GM21723 (cell line): Measurements from ENCODE around the gene GLP1R.

Experiments used
- ATAC-seq: cut with Tn5 transposase; IDR thresholded peaks from one replicate; pipeline ENCODE4 v1.9.1; 2021; ENCODE audit warnings: mild to moderate bottlenecking, moderate library complexity; ENCODE audit not compliant: unreplicated experiment

GLP1R gene

DNA sequence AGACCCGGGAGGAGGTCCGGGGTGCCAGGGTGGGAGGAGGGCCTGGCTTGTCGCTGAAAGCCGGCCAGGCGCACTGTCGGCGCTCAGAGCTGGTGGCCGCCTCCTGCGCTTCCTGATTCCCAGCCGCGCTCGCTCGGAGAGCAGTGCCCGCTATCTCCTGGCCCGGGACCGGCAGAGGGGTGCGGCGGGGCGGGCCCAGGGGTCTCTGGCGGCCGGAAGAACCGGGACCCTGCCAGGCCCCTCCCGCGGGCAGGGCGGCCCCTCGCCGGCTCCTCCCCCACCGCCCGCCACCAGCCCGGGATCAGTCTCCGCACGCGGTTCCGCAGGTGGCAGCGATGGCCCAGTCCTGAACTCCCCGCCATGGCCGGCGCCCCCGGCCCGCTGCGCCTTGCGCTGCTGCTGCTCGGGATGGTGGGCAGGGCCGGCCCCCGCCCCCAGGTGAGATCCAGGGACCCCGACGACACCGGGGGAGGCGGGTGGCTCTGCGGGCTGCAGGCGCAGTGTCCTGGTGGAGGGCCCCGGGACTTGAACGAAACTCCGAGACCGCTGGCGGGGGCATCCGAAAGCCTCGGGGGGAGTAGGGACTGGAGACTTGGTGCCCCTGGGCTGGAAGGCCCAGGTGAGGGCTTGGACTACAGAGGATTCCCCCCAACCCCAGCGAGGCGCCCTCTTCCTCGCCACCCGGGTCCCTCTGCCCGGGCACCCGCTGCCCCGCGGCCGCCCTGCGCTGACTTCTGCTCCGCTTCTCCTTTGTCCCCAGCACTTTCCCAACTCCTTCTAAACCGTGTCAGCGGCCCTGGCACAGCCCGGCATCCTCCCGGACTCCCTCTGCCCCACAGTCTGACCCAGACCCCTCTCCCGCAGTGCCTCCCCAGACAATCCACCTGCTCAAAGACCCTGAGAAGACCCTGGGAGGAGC is at the start of gene GLP1R:
GLP1R (plus strand) TSS at position 301 of the 919 bp plus-strand sequence; CDS start at position 361, 60 bp downstream.
- ATAC-seq: no peak

DNA sequence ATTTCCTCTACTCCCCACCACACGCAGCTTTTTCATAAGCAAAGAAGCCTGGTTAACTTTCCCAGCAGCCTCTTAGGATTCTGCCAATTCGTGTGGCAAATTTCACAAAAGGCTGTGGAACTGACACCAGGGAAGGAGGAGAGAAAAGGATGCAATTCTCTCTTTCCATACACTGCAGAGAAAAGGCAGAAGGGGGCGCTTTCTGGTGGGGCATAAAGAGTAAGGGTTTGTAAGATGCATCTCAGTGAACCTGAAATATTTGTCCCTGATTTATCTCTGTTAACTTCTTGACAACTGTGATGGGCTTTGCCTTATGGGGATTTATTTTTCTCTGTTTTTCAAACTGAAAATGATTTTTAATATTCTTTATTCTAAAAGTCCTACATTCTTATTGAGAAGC is 45.5 kb upstream of the GLP1R start:
- no peak for ATAC-seq

DNA sequence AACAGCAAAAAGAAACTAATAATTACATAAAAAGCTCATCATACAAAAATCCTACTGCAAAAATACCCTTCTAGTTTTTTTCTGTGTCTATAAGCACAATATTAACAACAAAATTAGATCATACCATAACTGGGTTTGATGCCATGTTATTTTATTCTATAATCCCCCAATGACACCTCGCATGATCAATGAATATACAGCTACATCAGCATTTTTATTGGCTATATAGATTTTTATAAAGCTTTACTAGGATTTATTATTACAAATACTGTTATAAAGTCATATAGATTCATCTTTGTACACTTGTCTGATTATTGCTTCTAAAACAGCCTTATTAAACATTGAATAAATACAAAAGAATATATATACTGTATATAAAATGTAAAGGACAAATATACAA is 45.1 kb upstream of the GLP1R start:
- ATAC-seq: no peak

DNA sequence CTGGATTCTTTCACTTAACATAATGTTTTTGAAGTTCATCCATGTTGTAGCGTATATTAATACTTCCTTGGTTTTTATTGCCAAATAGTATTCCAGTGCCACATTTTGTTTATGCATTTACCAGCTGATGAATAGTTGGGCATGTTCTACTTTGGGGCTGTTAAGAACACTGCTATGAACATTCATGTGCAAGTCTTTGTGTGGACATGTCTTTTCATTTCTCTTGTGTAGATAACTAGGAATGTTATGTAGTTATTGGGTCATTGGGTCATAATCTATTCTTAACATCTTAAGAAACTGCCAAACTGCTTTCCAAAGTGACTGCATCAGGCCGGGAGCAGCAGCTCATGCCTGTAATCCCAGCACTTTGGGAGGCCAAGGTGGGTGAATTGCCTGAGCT is 43.8 kb upstream of the GLP1R start:
- no peak for ATAC-seq

DNA sequence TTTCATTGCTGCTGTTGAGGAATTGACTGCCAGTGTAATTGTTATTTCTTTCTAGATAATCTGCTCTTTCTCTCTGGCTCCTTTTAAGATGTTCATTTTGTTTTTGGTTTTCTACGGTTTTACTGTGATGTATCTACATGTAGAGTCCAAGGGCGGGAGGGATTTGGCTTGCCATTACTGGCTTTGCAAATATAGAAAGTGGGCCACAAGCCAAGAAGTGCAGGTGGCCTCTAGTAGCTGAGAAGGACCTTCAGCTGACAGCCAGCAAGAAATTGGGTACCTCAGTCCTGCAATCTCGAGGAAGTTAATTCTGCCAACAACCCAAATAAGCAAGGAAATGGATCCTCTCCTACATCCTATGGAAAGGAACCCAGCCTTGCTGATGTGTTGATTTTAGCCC is 42.8 kb upstream of the GLP1R start:
- ATAC-seq: no peak

DNA sequence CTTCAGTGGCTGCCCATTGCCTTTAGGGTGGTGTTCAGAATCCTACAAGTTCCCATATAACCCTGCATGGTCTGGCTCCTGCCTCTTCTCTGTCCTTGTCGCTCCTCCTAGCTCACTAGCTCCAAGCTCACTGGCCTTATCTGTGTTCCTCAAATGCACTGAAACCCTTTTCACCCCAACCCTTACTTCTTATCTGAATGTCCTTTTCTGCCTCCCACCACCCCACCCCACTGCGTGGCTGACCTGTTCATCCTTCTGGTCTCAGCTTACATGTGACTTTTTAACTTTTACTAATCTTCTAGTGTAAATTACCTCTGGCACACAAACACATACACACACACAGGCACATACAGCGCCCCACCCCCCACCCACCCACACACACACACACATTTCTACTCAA is 41.0 kb upstream of the GLP1R start:
- no peak for ATAC-seq

DNA sequence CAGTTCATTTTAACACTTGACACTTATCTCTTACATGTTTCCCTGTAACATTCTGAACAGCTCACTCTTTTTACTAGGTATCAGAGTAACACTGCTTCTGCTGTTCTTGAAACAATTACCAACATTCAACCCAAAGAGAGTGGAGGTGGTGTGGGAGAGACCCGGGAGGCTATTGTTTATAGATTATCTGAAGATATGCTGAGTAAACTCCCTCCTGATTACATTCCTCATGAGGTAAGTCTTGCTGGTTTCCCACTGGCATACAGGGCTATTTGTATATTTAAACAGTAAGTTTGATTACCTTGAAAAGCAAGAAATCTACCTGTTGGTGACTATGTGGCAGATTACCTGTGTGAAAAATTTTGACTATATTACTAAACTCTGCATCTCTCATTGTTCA is 39.8 kb upstream of the GLP1R start:
- no peak for ATAC-seq

DNA sequence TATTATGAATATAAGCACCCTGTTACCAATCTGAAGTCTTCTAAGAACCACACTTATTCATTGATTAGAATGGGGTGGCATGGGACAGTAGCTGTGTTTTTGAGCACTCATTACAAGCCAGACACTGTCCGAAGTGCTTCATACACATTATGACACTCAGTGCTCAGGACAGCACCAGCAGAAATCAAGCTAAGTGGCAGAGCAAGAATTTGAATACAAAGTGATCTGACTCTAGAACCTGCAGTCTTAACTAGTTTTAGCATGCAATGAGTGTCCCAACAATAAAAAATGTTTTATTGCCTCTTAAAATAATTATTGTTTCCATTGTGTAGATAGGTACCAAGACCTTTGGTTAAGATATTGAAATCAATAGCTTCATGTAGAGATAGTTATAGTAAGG is 39.1 kb upstream of the GLP1R start:
- no peak for ATAC-seq

DNA sequence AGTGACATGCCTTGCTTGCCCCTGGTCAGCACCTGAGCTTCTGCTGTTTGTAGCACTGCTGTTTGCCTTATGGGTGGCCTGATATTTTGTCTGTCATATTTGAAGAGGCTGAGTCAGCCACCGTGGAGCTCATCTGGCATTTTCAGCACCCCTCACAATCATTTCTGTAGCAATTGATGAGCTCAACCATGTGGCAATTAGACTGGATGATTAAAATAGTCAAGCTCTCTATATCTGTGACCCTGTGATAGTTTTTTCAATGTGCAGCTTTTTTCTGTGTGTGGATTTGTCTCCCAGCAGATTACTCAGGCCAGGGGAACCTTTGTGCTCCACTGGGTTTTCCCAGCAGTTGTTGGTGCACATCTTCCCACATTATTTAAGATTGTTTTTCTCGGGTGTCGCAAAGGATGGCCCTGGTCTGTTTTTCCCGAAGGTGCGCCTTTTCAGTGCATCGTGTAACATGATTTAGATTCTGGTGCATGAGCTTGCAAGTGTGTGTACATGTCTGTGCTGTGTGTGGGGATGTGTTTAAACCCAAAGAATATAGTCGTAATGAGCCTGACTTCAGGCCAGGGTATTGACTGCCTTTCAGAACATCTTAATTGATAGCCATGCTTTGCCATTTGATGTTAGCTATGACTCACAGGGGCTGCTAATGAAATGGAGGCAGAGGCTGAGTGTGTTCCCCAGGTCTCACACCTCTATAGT is 31.6 kb upstream of the GLP1R start:
- no peak for ATAC-seq

DNA sequence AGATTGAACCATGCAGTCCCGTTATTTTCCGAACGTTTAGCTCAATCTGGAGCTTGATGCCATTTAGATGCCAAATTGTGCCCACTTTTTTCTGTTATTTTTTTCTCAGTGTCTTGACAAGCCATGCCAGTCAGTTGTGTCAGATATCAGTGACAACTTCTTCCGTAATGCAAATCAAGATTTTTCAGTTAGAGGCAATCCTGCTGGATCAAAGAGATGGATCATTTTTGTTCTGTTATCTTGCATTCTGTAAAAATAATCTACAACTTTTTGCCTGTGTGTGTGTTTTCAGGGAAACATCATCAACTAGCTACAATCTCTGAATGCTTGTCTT is 31.1 kb upstream of the GLP1R start:
- ATAC-seq: no peak

DNA sequence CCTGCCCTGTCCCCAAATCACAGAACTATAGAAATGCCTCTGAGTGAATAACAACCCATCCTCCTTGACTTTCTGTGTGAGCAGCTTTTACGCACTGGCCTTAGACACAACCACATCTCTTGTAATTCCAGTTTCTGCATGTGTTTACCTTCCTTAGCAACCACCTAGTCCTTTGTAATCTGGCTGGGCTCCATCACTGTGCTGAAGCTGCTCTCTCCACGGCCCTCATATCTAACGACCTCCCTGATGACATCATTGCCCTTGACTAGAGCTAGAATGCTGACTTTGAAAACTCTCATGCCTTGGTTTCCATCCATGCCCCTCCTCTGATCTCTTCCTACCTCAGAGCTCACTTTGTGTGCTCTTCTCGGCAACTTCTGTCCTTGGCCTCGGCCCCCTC is 30.5 kb upstream of the GLP1R start:
- no peak for ATAC-seq

DNA sequence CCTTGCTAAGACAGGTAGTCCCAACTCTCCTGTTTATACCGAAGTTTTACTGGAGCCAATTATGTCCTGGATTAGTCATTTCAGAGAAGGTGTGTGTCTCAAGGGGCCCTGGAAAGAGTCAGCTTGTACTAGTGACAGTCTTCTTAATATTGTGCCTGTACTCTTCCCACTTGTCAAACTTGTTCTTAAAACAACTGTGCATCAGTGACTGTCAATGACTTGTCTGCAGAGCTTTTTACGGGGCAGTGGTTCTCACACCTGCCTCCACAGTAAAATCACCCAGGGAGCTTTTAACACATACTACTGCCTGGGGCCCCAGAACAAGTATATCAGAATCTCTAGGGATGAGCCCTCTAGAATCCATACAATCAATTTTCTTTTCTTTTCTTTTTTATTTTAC is 28.4 kb upstream of the GLP1R start:
- ATAC-seq: no peak

DNA sequence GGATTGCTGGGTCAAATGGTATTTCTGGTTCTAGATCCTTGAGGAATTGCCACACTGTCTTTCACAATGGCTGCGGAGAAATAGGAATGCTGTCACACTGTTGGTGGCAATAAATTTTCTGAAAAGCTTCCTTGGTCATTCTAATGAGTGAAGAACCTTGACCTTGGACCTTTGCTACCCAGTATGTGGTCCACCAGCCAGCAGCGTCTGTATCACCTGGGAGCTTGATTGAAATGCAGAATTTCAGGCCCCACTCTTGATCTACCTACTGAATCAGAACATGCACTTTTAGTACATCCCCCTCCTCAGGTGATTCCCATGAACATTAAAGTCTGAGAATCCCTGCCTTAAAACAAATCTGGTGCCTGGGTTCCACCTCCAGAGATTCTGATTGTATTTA is 27.5 kb upstream of the GLP1R start:
- ATAC-seq: no peak

DNA sequence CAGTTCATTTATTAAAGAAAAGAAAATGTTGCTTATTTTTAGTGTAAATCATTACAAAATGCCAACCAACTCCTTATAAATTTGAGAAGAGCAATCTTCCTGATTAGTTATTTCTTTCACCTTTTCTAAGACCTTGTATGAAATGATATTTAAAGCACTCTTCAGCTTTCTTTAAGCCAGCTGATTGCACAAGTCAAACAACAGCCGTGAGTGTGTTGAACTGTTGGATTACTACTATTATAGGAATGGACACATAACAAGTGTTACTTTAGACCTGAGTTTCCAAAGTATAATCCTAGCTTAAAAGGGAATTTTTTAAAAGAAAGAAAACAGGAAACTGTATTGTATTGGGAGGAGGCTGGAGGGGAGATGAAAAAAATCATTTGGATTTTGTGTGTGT is 26.8 kb upstream of the GLP1R start:
- ATAC-seq: no peak

DNA sequence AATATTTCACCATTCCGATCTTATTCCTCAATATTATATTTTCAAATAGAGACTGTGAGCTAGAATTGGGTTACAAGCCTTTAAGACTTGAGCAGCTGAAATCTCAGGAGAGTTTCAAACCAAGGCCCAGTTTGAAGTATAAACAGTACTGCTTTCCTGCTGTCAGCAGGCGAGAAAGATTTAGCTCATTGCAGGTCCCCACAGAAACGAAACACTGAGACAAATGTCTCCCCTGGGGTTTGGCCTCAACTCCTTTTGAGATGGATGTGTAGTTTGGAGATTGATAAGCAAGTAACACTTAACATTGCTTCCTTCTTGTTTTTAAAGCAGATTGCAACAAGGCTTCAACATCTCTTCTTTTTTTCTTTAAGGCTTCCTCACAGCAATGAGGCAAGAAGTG is 22.4 kb upstream of the GLP1R start:
- no peak for ATAC-seq

DNA sequence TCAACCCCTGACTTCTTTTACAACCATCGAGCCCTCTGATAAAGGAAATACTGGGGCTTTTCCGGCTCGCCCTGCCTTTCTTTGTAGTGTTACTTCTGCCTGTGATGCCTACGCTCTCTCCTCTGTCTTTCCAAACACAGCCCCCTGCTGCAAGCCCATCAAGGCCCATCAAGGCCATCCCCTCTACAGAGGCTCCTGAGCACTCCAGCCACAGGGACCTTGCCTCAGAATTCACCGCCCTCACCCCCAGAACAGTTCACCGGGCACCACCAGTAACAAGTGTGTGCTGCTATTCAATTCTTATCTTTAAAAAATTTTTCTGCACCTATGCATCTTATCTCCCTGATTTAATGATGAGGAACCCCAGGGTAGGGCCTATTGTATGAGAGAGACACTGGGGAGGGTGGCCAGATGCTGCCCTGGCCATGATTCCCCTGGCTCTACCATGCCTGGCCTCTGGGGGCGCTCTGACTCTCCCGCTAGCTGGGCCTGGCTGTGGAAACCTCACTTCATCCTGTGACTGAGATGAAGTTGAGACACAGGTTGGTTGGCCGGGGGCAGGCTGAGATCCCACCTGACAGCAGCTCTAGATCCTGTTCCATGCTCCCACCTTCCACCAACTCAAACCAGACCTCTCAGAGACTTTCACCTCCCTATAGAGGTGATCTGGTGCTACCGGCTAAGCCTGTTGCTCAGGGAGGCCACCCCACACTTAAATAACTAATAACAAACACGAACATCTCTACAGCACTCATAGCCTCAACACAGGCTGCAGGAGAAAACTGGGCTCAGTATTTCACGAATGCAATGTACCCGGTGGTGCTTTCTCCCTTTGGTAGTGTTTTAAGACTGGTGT is 19.2 kb upstream of the GLP1R start:
- ATAC-seq: no peak

DNA sequence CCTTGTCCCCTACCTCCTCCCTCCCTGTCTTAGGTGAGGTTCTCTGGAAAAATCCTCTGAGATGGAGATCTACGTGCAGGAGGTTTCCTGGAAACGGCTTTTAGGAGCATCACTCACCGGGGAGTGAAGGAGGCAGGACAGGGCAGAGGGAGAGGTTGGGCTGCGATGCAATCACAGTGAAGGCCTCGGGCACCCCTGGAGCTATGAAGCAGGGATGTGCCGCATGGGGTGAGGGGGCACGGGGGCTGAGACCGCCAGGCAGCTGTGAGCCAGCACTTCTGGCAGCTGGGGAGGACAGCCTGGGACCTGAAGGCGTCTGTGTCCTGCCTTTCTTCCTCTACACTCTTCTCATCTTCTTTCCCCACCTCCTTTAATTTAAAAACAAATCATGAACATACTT is 12.9 kb upstream of the GLP1R start:
- no peak for ATAC-seq

DNA sequence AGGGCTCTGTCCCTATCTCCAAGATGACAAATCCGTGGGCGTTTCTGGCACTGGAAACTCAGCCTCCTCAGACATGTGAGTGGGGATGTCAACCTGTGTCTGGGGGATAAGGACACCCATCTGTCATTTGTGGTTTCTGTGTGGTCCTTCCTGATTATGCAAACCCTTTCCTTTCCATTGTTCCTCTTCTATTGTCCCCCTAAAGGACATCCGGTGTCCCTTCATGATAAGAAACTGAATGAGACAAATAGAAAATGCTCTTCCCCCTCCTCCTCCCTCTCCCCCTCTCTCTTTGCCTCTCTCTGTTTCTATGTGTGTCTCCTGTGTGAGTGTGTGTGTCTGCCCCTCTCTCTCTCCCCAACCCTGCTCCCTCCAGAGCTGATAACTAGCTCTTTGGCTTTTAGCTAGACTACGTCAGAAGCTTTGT is 11.5 kb upstream of the GLP1R start:
- no peak for ATAC-seq

DNA sequence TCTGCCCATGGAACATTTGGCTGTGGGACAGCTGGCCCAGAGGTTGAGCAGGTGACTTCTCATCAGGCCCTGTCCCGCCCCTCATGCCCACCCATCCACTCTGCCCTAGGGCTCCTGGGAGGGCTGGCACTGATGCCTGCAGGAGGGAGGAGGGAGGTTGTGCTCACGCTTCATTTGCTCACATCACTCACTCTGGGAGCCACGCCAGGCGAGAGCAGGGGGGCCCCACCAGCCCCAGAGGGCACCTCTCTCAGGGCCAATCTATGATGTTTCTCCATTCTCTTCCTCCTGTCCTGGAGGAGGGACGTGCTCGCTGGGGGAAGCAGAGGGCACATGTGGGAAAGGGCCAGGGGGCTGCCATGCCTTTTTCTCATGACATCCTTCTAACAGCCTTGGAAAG is 10.9 kb upstream of the GLP1R start:
- ATAC-seq: no peak

DNA sequence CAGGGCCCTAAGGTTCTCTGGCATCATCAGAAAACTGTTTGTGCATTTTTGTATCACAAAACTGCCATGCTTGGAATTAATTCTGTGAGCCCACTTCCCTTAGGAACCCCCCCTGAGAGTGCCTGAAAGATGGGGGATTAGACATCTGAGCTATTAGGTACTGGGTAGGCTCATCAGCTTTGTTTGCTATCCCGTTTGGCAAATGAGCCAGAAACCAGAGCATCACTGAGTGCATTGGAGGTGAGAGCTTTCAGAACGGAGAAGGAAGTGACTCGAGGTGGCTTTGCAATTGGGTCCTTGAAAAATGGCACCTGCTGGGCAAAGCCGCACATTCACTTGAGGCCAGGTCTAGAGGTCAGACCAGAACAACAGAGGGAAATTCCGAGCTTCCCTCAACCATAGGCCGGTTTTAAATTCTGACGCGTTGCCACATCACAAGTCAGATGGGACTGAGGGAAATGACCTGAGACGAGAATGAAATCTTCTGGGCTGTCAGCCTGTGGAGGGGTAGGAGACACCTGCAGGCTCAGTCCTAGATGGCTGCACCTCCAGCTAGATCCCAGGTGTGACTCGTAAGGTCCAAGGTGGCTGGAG is 8.4 kb upstream of the GLP1R start:
- no peak for ATAC-seq

DNA sequence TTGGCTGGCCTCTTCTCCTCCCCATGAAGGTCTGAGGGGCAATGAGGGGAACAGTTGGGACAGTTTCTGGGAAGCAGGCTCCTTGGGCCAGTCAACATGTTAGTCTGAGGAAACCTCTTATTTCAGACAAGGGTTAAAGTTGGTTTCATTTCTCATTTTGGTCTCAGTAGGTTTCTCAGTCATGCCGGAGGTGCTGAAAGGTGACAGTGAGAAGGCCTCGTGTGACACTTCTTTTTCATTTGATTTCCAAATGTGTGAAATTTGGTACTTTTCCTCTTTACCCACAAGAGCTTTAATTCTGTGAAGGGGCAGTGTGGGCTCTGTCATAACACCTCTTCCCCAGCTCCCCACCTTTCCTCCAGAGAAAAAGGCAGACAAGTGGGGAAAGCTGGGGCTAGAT is 7.5 kb upstream of the GLP1R start:
- no peak for ATAC-seq
